HG03066 (cell line): Measurements from ENCODE around the gene NEU4.
A peak's percentile ranks its signal among the peaks of the same experiment; 100 is the strongest.
"Not testable (repeated sequence)": the region's sequence is repeated elsewhere in the genome, so short reads cannot be mapped to it uniquely, and the experiment has no call there.

Source experiments
- ATAC-seq: cut with Tn5 transposase; IDR thresholded peaks from one replicate; pipeline ENCODE4 v1.9.1; 2021; ENCODE audit warnings: low read depth; ENCODE audit not compliant: unreplicated experiment

The NEU4 gene

DNA sequence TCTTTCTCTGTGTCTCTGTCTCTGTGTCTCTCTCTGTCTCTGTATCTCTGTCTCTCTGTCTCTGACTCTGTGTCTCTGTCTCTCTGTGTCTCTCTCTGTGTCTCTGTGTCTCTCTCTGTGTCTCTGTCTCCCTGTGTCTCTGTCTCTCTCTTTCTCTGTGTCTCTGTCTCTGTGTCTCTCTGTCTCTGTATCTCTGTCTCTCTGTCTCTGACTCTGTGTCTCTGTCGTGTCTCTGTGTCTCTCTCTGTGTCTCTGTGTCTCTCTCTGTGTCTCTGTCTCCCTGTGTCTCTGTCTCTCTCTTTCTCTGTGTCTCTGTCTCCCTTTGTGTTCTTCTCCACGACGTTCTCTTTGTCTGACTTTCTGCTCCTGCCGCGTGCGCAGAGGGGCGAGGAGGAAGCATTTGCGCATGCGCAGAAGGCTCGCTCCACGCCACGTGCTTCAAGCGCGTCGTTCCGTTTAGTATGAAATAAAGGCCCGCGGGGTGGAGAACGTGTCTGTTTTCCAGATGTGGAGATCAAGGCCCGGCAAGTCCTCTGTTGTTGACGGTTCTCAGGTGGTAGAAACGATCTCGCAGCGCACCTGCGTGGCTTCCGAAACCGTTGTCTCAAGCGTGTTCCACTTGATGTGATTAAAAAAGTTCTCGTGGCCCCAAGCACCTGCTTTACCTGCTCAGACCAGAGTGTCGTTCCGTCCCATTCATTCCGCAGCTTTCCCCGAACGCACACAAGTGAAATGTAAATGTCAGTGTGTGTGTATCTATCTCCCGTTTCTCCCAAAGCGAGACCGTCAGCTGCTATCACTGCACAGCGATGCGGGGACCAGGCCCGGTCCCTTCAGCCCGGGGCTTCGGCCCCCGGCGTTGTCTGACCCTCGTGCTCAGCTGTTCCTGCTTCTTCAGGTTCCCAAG lies 14.8 kb downstream of the NEU4 start:
- not testable (repeated sequence) for ATAC-seq

DNA sequence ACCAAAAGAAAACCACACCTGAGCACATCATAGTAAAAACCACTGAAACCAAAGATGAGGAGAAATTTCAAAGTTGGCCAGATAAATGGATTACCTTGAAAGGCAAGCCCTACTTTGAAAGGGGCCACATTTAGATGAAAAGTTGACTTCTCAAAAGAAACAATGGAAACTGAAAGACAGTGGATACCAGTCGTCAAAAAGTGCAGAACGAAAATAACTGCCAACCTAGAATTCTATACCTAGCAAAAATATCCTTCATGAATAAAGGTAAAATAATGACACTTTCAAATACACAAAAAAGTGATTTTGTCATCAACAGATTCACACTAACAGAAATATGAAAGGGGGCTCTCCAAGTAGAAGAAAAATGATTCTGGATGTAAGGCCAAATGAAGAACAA lies 18.4 kb downstream of the NEU4 start:
- ATAC-seq, result no peak

DNA sequence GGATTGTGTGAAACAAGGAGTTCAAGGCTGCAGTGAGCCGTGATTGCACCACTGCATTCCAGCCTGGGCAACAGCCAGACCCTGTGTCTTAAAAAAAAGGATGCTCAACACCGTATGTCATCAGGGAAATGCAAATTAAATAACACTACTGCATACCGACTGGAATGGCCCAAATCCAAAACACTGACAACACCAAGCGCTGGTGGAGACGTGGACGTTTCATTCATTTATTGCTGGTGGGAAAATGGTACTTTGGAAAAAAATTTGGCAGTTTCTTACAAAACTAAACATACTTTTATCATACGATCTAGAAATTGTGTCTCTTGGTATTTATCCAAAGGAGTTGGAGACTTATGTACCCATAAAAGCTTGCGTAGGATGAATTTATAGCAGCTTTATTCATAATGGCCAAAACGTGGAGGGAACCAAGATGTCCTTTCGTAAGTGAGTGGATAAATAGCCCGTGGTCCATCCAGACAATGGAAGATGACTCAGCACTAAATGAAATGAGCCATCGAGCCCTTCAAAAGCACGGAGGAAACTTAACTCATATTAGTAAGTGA lies 24.2 kb downstream of the NEU4 start:
- ATAC-seq, result no peak

DNA sequence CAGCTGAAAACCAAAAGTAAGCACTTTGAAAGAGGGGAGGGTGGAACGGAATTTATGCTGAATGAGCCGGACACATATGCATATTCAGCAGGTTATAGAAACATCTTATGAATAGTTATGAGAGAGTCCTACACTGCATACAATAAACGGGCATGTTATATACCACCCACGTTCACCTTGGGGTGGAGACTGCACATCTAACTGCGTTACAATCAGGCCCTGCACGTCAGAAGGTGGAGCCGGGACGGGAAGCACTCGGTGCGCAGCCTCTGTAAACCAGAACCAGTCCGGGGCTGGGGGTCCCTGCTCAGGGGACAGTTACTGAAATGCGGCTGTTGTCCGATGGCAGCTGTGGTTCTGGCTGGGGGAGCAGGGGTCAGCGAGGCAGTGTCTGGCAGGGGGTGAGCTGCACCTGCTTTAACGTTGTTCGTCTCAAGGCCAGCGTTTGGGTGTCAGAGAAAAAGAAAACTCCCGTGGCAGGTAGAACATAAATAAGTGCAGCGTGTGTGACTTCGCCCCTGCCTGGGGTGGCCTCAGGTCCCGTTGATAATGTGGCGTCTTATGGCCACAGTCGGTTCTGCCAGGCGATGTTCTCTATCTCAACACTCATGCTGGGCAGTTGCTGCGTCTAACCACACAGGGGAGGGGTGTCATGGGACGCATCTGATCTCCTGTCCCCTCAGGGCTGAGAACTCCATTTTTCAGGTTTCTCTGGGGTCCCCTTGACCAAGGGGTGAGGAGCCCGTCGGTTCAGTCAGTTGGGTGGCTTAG lies 24.9 kb downstream of the NEU4 start:
- not testable (repeated sequence) for ATAC-seq

DNA sequence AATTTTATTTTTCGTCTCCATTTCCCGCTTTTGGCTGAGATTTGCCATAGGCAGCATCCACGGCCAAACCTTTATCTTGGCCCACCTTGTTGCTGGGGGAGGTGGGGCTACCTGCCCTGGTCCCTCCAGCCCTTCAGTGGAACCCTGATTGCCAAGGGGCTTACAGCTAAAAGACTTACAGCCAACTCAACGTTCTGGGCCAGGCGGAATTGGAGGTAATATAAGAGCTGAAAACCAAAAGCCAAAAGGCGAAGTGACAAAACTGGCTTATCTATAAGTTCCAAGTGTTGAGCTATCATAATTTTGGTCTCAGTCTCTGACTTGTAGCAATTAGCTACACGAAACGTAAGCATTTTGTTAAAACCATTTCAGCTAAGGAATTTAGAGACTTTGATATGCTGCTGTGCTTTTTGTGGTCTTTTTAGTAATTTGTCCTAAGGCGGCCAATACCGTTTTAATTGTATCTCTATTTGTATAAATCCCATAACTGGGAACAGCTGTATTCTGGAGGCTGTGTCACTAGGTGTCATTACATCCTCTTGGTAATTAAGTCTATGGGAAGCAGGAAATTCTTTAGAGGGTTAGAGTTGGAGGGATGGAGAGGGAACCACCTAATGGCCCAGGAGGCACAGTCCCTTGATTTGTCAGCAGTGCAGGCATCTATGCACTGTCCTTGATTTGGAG lies 25.7 kb downstream of the NEU4 start:
- no peak for ATAC-seq

DNA sequence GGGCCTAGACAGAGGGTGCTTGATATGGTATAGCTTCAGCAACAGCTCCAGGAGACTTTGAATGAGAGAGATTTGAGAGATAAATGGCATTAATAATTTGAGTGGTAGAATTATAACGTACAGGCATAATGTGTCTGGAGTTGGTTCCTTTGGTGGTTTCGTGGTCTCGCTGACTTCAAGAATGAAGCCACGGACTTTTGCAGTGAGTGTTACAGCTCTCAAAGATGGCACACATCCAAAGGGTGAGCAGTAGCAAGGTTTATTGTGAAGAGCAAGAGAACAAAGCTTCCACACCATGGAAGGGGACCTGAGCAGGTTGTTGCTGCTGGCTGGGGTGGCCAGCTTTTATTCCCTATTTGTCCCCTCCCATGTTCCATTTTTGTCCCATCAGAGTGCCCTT lies 26.6 kb downstream of the NEU4 start:
- ATAC-seq, result no peak

DNA sequence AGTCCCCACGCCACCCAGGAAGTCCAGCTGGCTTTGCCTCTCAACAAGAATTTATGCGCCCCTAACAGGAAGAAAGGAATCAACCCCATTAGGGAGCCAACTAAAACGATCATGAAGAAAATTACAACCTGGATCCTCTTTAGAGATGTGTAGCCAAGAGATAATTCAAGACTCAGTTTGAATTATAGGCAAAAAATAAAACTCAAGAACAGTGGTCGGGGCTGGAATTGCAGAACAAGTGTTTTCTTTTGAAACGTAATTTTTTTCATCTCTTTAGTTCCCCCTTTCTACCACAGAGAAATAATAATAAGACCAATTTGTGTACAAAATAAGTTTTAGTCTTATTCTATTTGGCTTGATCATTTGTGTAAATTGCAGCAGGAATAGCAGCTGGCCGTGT lies 27.3 kb downstream of the NEU4 start:
- ATAC-seq, result no peak

DNA sequence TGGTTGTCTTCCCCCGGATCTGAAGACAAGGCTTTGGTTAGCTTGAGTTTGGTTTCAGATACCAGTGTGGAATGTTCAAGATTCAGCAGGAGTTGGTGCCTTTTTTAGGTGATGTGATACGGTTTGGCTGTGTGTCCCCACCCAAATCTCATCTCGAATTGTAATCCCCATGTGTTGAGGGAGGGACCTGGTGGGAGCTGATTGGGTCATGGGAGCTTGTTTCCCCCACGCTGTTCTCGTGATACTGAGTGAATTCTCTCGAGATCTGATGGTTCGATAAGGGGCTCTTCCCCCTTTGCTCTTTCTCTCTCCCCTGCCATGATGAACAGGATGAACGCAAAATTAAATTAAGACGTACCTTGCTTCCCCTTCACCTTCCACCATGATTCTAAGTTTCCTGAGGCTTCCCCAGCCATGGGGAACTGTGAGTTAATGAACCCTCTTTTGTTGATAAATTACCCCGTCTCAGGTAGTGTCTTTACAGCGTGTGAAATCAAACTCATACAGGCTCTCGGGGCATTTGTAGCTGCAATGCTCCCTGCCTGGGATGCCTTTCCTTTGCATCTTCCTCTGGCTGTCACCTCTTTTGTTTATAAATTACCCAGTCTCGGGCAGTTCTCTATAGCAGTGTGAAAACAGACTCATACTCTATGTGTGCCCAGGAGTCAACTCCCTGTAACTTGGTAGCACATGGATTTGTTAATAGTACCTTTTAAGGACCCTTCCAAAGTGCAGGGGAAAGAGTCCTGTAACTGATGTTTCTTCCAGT lies 28.4 kb downstream of the NEU4 start:
- ATAC-seq, result no peak

DNA sequence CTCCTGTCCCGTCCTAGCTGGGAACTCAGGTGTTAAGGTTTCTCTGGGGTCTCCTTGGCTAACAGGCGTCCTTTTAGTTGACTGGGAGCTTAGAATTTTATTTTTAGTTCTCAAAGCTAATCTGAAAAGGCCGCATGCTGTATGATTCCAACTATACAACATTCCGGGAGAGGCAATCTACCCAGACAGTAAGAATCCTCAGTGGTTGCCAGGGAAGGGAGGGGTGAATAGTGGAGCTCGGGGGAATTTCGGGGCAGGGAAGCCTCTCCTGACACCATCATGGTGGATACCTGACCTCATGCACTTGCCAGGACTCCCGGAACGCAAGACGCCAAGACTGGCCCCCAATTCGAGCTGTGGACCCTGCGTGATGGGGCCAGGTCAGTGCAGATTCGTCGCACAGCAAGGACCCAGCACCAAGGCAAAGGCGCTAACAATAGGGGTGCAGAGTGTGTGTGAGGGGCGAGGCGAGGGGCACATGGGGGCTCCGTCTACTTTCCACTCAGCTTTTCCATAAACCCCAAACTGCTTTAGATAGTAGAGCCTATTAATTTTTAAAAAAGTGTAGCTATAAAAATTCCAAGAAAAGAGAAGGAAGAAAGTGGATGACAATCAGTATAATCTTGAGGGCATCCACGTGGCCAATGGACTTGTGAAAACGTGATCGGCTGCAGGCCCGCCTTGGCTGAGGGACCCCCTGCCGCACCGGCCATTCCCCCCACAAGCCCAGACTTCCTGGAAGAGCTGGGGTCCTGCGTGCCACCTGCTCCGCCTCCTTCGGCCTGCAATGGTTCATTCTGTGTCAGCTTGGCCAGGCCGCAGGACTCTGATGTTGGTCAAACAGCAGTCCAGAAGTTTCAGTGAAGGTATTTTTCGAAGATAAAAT lies 32.4 kb downstream of the NEU4 start:
- no peak for ATAC-seq

DNA sequence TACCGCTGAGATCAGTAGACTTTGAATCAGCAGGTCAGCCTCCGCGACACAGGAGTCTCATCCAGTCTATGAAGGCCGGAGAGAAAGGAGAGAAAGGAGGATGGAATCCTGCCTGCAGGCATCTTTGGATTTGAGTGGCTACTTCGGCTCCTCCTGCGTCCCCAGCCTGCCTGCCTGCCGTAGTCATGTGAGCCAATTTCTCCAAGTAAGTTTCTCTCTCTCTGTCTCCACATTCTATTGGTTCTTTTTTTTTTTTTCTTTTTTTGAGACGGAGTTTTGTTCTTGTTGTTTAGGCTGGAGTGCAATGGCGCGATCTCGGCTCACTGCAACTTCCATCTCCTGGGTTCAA lies 33.0 kb downstream of the NEU4 start:
- no peak for ATAC-seq

DNA sequence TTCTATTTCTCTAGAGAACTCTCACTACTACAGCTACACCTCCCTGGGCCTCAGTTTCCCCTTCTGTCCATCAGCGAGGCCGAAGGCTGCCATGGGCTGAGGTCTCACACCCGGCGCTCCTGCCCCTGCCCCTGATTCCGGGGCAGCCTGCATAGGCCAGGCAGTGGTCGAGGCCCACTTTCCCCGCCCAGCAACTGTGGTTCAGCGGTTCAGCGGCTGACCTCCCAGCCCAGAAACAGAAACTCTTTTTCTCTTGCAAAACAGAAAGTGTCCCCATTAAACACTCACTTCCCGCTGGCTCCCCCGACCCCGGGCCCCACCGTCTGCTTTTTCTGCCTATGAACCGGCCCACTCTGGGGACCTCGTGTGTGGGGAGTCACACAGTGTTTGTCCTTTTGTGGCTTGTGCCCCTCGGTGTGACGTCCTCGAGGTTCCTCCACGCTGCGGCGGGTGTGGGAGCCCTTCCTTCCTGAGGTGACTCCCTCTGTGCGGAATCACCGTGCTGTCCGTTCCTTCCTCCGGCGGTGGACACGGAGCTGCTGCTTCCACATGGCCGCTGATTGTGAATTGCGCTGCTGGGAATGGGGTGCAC lies 33.7 kb downstream of the NEU4 start:
- peak; percentile 51 for ATAC-seq

DNA sequence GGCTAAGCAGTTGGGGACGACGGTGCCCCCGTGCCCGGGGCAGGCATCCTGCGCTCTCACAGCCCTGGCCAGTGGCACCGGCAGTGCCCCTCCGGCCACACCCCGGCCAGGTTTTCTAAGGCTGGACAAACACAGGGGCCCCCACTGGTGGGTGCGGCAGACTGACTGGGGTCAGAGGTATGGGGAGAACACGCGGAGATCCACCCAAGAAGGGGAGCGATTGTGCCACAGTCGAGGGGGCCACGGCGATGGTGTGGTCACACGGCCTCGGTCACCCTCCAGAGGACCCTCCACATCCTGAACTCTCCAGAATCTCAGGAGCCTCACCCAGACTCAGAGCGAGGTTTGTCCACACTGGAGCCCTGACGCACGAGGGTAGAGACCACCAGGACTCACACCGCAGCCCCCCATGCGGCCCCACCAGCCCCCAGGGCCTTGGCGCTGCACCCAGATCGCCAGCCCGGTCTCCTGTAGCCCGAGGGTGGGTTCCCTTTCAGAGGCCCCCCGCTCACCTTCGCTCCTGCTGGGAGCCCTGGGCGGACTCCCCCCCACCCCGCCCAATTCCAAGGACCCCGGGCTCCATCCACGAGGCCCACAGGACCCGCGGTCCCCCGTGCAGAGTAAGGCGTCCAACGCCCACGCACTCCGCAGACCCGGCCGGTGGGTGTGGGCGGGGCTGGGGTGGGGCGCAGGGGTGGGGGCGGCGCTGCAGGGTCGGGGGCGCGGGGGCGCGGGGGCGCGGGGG lies 34.5 kb downstream of the NEU4 start:
- no peak for ATAC-seq

DNA sequence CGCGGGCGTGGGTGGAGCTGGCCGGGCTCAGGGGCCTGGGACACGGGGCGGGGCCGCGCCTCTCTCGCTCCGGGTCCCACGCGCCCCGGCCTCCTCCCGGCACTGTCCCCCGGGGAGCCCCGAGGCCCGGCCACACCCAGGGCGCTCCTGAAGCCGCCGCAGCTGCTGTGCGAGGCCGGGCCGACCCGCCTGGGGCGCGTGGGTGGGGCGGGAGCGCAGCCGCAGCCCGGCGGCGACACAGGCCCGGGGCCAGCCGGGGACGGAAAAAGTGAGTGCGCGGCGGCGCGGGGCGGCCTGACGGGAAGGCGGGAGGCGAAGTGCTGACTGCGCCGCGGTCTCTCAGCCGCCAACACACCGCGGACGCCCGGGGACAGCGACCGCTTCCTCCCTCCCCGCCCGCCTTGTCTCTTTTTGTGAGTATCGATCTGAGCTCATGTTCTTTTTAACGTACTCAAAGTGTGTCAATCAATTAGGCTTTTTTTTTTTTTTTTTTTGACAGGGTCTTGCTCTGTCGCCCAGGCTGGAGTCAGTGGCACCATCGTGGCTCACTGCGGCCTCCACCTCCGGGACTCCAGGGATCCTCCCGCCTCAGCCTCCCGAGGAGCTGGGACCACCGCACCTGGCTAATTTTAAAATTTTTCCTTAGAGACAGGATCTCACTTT lies 35.2 kb downstream of the NEU4 start:
- ATAC-seq, result no peak

DNA sequence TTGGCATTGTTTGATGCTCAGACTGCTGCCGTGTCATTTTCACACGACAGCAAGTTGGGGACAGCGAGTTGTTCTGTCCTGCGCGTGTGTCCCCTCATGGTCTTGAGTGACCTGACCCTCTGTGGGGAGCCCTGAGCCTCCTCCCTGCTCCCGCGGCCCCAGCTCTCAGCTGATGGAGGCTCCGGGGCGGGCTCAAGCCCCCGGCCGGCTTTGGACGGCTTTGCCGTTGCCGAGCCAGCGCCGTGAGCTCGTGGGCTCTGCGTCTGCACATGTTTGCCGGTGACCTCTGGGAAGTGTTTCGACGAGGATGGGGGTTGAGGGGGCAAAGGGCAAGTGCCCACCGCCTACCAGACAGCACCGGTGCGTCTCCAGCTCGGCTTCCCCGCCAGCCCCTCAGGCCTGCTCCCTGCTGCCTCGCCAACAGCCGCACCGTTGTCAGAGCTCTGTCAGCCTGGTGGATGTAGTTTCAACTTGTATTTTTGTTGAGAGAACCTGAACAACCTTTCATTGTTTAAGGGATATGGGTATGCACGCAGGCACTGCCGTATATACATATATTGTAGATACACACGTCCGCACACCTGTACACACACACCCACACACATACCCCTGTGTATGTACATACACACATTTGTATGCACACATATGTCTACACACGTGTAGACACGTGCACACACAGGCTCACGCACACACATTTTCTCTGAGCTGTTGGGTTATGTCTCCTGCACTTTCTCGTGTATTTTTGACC lies 36.0 kb downstream of the NEU4 start:
- no peak for ATAC-seq

DNA sequence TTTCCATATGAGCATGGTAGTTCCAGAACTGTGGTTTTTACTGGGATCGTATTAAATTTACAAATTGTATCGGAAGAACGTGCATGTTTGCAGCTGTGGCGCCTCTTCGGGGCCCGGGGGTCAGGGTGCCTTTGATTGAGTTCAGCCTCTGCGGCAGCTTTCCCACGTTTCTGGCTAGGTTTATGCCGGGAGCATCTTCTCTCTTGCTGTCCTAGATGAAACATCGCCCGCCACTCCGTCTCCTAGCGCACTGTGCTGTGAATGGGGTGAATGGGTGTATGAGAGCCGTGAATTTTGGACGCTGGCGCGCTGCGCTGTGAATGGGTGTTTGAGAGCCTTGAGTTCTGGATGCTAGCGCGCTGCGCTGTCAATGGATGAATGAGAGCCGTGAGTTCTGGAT lies 37.4 kb downstream of the NEU4 start:
- no peak for ATAC-seq

DNA sequence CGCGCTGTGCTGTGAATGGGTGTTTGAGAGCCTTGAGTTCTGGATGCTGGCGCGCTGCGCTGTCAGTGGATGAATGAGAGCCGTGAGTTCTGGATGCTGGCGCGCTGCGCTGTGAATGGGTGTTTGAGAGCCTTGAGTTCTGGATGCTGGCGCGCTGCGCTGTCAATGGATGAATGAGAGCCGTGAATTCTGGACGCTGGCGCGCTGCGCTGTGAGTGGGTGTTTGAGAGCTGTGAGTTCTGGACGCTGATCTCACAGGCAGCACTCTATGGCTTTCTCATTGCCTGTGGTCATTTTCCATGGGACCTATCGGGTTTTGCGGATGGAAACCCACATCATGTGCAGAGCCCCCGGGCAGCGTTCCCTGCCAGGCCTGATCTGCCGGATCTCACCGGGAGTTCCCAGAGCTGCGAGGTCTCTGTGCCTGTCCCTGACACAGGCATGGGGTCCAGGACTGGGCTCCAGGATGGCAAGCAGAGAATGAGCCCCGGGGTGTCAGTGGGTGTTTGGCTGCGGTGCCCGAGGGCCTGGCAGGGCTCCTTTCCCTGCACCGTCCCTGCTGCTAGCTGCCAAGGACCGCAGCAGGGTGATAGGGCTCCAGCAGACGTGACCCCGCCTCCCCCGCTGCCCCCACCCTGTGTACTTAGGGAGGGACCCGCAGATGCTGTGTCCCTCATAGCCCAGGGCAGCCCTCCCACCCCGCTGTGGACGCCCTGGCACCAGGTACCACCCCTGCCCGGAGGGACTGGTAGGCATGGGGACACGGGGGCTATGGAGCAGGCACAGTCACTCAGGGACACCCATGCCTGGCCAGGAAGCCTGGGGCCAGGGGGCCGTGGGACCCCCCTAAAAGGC lies 40.0 kb downstream of the NEU4 start:
- no peak for ATAC-seq
